Sigmoid colon (tissue), 4 donors: ENCODE results near the gene PDE6B.

Experiments used
- CTCF ChIP-seq, 4 experiments: fragments of 450-650 bp in 3 of 4; fragments of 200-600 bp in 1 of 4; IDR thresholded peaks; one replicate each; pipeline ENCODE4 v1.5.1; 2016 to 2019; ENCODE audit warnings: antibody characterized with exemption in 4 of 4, mild to moderate bottlenecking in 3 of 4, moderate library complexity in 2 of 4
- EP300 ChIP-seq, 4 donors: sonication (generic); formaldehyde crosslinking; IDR thresholded peaks; one replicate each; pipeline ENCODE4 v1.6.1; 2017; ENCODE audit warnings: antibody characterized with exemption in 4 of 4
- POLR2A ChIP-seq, 2 donors: fragments of 450-650 bp; IDR thresholded peaks; one replicate each; pipeline ENCODE4 v1.6.1; 2016; ENCODE audit warnings: antibody characterized with exemption in 2 of 2, mild to moderate bottlenecking in 2 of 2, moderate library complexity in 2 of 2
- POLR2AphosphoS5 ChIP-seq, 4 donors: sonication (generic); formaldehyde crosslinking; IDR thresholded peaks; one replicate each; pipeline ENCODE4 v1.6.1; 2017; ENCODE audit warnings: antibody characterized with exemption in 4 of 4

DNA sequence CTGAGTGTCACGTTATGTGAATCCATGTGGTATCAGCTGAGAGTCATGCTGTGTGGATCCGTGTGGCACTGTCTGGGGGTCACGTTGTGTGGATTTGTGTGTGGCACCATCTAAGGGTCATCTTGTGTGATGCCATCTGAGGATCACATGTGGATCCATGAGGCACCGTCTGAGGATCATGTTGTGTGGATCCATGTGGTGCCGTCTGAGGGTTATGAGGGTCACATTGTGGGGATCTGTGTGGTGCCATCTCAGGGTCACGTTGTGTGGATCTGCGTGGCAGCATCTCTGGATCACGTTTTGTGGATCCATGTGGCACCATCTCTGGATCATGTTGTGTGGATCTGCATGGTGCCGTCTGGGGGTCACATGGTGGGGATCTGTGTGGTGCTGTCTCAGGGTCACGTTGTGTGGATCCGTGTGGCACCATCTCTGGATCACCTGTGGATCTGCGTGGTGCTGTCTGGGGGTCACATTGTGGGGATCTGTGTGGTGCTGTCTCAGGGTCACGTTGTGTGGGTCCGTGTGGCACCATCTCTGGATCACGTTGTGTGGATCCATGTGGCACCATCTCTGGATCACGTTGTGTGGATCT is 6.9 kb downstream of the PDE6B start:
- TF ChIP-seq CTCF (IDR thresholded peaks at IDR 0.05) (no peak), POLR2AphosphoS5 (IDR thresholded peaks at IDR 0.05) (no peak), POLR2A (IDR thresholded peaks at IDR 0.05) (no peak), EP300 (IDR thresholded peaks at IDR 0.05) (no peak)
